OCI-M2 (cell line): ENCODE results near the gene CBX8.

Source experiments
- DNase-seq: peaks from one replicate; lab custom pipeline; 2025; ENCODE audit not compliant: unreplicated experiment; lab: John Stamatoyannopoulos, UW

CBX8 gene

GRCh38 chr17:79796763-79797491 lies at the start of gene CBX8:
CBX8 (minus strand) TSS chr17:79797077; CDS start chr17:79796998, 79 bp downstream.
- peak; percentile 81 for DNase-seq

DNA sequence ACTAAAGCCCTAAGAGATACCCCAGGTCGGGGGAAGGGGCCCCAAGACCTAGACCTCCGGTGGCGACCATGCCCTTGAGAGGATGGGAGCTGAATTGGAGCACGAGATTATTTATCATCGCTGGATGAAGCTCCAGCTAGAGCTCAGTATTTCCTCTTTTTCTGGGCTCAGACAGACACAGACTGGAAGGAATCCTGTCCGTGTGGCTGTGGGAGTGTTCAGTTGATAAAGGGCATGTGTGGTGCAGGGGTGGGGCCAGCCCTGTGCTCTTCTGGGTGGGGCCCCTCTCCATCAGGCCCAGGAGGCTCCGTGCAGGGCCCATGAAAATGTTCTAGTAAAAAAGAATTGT lies 48.7 kb upstream of the CBX8 start:
- DNase-seq, result peak; percentile 56

- no peak for DNase-seq
Observed at GRCh38 chr17:79844869-79845600, 48.2 kb upstream of the CBX8 start.

- DNase-seq, result no peak
Observed at GRCh38 chr17:79843816-79844800, 47.2 kb upstream of the CBX8 start.

DNA sequence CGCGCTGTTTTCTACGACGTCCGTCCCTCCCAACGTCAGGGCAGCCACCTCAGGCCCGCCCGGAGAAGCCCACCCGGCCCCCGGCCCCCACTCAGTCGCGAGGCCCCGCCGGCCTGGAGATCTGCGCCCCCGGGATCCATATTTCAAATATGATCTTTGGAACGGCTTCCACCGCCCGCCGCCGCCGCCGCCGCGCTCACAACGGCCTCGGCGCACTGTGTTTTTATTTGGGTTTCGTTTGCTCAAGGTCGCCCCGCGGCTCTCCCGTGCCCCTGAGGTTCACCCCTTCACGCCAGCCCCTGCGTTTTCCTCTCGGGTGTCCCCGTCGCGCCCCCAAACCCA lies 46.6 kb upstream of the CBX8 start:
- no peak for DNase-seq

- DNase-seq, result no peak
Observed at GRCh38 chr17:79842656-79843473, 46.0 kb upstream of the CBX8 start.

- no peak for DNase-seq
Observed at GRCh38 chr17:79842136-79842655, 45.3 kb upstream of the CBX8 start.

DNA sequence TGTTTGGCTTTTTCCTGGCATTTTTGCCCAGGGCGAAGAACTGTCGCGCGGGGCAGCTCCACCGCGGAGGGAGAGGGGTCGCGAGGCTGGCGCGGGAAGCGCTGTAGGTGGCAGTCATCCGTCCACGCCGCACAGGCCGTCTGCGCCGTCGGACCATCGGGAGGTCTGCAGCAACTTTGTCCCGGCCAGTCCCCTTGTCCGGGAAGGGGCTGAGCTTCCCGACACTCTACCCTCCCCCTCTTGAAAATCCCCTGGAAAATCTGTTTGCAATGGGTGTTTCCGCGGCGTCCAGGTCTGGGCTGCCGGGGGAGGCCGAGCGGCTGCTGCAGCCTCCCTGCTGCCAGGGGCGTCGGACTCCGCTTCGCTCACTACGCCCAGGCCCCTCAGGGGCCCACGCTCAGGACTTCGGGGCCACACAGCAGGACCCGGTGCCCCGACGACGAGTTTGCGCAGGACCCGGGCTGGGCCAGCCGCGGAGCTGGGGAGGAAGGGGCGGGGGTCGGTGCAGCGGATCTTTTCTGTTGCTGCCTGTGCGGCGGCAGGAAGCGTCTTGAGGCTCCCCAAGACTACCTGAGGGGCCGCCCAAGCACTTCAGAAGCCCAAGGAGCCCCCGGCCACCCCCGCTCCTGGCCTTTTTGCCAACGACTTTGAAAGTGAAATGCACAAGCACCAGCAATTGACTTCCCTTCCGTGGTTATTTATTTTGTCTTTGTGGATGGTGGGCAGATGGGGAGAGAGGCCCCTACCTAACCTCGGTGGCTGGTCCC lies 44.7 kb upstream of the CBX8 start:
- no peak for DNase-seq

GRCh38 chr17:79840989-79841286 lies 44.1 kb upstream of the CBX8 start:
- no peak for DNase-seq

DNA sequence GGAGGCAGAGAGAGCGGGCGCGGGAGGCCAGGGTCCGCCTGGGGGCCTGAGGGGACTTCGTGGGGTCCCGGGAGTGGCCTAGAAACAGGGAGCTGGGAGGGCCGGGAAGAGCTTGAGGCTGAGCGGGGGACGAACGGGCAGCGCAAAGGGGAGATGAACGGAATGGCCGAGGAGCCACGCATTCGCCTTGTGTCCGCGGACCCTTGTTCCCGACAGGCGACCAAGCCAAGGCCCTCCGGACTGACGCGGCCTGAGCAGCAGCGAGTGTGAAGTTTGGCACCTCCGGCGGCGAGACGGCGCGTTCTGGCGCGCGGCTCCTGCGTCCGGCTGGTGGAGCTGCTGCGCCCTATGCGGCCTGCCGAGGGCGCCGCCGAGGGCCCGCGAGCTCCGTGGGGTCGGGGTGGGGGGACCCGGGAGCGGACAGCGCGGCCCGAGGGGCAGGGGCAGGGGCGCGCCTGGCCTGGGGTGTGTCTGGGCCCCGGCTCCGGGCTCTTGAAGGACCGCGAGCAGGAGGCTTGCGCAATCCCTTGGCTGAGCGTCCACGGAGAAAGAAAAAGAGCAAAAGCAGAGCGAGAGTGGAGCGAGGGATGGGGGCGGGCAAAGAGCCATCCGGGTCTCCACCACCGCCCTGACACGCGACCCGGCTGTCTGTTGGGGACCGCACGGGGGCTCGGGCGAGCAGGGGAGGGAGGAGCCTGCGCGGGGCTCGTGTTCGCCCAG lies 43.6 kb upstream of the CBX8 start:
- DNase-seq, result no peak

DNA sequence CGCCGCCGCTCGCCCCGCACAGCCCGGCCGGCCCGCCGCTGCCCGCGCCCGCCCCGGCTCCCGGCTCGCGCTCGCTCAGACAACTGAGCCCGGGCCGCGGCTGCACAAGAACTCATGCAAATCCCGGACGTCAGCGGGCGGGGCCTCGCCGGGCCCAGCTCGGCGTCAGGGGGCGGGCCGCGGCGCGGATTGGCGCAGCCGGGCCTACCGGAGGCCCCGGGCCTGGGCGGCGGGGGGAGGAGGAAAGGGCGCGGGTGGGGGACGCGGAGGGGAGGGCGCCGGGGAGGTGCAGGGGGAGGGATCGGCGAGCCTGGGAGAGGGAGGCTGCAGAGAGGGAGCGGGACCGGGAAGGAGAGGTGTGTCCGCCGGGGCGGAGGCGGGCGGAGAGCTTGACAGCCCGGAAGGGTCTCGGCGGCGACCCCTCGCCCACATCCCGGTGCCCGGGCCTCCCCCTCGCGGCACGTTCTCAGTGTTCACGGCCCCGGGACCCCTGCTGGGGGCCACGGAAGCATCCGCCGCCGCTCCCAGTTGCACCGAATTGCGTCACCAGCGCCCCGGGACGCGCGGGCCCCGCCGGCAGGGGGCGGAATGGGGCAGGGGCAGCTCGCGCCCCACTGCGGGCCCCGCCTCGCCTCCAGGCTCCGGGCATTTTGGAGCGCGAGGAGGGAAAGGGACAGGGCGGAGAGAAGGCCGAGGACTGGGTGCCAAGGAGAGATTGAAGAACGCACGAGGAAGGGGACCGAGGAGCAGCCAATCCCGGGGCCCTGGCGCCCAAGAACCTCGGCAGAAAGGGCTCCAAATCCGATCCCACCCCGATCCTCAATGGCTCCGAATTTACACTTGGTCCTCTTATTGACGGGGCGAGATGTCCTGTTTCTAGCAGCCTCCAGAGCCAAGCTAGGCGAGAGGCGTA lies 42.7 kb upstream of the CBX8 start, which contains the start of gene CBX4:
CBX4 (minus strand) TSS at position 85 of the 913 bp plus-strand sequence. CDS start 189 bp downstream, outside the sequence.
- DNase-seq, result no peak

- DNase-seq, result no peak
Observed at GRCh38 chr17:79838522-79839274, 41.8 kb upstream of the CBX8 start.

GRCh38 chr17:79837888-79838521 lies 41.1 kb upstream of the CBX8 start:
- DNase-seq, result no peak

DNA sequence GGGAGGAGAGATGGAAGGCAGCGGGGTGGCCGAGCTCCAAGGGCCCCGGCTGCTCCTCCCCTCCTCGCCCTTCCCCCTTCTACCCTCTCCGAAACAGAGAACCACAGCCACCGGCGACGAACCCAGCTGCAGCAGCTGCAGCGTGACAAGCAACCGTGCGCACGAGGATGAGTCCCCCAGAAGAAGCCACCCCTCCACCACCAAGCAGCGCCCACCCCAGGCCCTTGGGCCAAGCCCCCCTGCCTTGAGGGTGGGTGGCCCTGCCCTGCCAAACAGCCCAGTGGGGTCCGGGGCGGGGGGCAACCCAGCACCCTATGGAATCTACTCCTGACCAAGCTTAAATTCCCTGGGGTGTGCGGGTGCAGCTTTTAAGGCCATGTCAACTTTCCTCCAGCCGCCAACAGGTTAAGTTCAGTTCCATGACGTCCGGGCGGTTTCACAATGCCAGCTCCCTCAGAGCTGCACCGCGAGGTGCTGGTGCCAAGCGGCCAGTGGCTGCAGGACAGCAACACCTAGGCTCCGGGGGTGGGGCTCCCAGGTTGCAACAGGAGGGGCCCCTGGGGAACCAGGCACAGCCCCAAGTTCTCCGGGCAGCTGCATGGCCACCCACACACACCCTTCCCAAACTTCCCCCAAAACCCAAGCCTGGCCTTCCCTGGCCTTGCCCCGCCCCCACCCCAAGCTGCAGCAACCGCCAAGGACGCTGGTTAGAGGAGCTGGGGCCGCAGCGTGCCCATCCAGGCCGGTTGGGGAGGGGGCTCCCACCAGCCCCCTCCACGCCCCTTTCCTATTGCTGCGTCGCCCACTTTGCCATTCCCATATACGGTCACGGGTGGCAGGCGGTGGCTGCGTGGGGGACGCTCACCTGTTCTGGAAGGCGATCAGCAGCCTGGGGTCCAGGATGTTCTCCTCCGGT lies 40.4 kb upstream of the CBX8 start:
- no peak for DNase-seq

DNA sequence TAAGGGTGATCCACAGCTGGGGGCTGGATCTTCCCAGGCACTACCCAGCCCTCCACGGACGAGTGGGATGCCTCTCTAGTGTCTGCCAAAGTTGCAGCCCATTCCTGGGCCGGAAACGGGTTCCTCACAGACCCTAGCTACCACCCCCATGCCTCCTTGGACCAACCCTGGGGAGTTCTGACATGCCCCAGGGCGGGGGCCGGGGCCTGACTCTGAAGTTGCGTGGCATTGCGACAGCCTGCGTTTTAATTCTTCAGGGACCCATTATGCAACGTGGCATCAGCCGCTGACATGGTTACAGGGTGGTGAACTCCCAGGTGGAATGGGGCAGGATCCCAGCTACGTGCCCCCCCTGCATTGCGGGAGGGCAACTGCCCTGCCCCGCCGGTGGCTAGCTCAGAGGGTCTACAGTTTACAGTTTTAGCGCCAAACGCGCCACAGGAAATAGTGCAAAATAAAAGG lies 39.7 kb upstream of the CBX8 start:
- DNase-seq, result no peak
